Stimulated activated CD8-positive, alpha-beta memory T cell treated with anti-CD3 and anti-CD28 coated beads, Interleukin-12 subunit alpha, Interleukin-12 subunit beta, amount 100 ng/mL, for 4 hours (primary cell): ENCODE results near the gene HPSE.

ENCODE experiments used
- DNase-seq: peaks from one replicate; pipeline ENCODE4 v3.0.0-alpha.2; 2020; ENCODE audit warnings: low read depth

The HPSE gene

GRCh38 chr4:83247415-83248357 lies 87.0 kb downstream of the HPSE start:
- no peak for DNase-seq
